Cortex of kidney (tissue), 1 donor: ENCODE results near the gene SUPT20H.
"Not testable (repeated sequence)": the region's sequence is repeated elsewhere in the genome, so short reads cannot be mapped to it uniquely, and the experiment has no call there.

ENCODE experiments used
- DNase-seq: peaks from one replicate; lab custom pipeline; 2025; lab: John Stamatoyannopoulos, UW

The SUPT20H gene

GRCh38 chr13:37069597-37070103, 10.2 kb upstream of the SUPT20H start:
- no peak for DNase-seq

DNA sequence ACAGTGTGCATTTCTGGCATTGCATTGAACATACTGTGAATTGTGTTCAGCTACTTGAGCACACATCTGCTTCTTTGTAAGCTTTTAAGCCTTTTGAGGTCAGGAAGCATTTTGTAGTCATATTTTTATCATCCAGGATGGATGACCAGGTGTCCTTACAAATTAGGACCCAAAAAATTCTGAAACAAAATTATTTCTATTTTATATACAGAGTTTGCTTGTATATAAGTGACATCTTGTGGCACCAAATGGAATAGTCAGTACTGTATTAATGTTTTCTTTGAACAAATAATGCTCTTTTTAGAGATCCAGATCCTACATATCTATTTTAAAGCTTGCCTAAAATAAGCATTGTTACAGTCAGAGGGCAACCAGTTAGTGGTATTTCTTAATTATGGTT, 9.5 kb upstream of the SUPT20H start:
- DNase-seq, result no peak

DNA sequence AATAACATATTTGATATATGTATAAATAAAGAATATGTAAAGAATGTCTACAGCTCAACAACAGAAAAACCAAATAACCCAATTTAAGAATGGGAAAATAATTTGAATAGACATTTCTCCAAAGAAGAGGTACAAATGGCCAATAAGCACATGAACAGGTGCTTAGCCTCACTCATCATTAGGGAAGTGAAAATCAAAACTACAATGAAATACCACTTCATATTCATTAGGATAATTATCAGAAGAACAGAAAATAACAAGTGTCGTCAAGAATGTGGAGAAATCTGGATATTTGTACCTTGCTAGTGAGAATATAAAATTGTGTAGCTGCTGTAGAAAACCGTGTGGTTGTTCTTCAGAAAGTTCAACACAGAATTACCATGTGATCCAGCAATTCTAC, 8.4 kb upstream of the SUPT20H start:
- DNase-seq, result no peak

DNA sequence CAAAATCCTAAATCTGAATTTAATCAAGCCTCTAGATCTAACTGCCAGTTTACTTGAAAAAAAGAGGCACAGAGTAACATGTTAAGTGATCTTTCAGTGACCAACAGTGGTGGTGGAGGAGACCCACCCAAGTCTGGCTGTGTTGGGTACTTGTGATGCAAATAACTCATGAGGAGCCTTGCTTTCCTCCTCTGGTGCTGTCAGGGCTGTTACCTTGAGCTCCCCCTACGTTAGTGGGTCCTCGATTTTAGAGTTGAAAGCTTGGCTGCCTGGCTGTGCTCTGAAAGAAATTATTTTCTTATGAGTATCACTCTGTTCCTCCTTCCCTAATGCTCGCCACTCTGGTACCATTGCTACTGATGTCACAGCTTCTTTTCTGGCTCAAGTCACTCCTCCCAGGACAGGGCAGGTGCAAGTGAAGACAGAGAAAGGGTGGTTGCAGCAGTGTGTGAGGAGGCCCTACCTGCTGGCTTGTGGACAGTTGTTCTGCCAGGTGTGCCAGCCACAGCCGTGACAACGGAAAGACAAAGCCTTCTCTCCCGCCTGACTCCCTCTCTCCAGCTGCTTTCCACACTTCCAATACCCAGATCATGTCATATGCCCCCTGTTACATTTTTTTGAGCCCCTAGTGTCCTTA, 6.5 kb upstream of the SUPT20H start:
- DNase-seq, result no peak

GRCh38 chr13:37059848-37060192, 332 bp upstream of the SUPT20H start:
- DNase-seq, result no peak

- not testable (repeated sequence) for DNase-seq
These were observed 3.3 kb downstream of the SUPT20H start for GRCh38 chr13:37056228-37056627.

DNA sequence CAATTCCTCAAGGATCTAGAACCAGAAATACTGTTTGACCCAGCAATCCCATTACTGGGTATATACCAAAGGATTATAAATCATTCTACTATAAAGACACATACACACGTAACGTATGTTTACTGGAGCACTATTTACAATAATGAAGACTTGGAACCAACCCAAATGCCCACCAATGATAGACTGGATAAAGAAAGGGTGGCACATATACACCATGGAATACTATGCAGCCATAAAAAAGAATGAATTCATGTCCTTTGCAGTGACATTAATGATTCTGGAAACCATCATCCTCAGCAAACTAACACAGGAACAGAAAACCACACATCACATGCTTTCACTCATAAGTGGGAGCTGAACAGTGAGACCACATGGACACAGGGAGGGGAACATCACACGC, 6.4 kb downstream of the SUPT20H start:
- not testable (repeated sequence) for DNase-seq

GRCh38 chr13:37049810-37050209, 9.7 kb downstream of the SUPT20H start:
- no peak for DNase-seq

DNA sequence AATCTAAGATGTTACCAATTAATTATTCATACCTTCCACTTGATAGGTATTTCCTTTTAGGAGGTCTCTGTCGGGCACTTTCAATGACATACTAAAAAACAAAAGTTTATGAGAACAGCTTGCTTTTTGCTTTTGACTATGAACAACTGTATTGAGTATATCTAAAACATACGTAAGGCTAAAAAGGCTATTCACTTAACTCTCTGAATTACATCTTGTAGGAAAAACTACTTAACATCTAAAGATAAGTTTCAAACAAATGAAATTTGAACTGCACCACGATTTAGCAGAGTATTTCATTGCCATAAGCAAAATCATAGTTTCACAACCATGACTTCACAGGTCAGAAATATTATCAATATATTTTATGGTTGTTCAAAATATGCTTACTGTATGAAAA, 11.6 kb downstream of the SUPT20H start:
- no peak for DNase-seq

DNA sequence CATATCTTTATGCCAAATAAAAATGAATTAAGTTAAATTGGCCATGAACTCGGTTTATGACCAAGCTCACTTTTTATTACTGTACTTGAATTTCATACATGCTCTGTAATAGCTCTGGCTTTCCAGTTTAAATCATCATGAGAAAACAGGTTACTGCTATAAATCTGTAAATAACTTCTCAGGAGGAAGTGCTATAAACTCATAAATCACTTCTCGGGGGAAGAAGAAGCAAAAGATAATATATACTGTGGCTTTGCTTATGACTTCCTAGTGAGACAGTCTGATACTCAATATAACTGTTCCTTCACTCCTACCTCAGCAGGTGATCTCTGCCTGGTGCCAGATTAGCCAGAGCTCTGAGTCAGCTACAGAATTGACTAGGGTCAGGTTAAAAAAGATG, 12.5 kb downstream of the SUPT20H start:
- DNase-seq, result no peak

DNA sequence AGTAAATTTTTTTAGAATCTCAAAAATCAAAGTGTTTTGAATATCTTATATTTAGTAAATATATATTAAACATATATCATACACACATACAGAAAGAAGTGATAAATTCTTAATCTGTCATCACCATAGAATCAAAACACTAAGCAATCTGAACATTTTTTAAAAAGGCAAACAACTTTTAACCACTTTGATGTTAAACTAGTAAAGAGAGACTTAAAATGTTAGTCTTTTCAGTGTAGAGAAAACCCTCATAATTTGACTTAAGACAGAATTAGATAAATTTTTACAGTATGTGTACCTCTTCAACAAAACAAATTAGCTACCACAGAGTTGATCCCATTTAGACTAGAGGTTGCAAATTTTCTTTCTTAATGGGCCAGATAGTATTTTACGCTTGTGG, 13.4 kb downstream of the SUPT20H start:
- no peak for DNase-seq

GRCh38 chr13:37040789-37041188, 18.7 kb downstream of the SUPT20H start:
- no peak for DNase-seq

DNA sequence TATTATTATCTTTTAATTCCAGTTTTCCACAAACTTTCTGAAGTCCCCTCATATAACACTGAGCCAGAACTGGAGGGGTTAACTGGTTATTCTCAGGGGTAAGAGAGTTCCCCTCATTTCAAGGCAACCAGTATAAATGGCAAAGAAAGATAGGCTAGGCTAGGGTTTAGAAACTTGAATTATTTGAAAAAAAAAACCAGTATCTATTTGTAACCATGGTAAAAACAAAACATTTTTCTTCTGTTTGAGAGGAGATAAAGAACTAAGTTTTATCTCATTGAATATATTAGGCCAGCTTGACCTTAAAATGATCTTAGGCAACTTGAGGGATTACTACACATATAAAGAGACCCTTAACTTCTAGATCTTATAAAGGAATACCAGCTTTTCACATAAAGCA, 19.6 kb downstream of the SUPT20H start:
- no peak for DNase-seq

- no peak for DNase-seq
These were observed 22.2 kb downstream of the SUPT20H start for GRCh38 chr13:37037241-37037640.

- no peak for DNase-seq
These were observed 29.9 kb downstream of the SUPT20H start for GRCh38 chr13:37029617-37030016.

DNA sequence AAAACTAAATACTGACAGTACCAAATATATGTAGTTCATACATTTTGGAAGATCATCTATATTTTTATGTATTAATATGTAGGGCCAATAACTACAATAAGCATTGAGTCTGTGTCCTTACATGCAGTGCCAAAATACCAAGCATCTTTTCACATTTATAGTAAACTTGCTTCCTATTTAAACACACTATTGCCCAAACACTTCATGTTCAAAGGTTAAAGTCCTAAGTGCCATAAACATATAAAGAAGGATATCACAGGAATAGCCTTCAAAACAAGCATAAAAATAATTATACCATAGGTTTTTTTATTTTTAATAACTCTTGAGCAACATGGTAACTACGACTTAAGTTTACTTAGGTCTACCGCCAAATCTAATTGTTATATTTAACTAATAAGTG, 31.8 kb downstream of the SUPT20H start:
- DNase-seq, result no peak

- no peak for DNase-seq
These were observed 32.7 kb downstream of the SUPT20H start for GRCh38 chr13:37026771-37027170.

- no peak for DNase-seq
These were observed 35.6 kb downstream of the SUPT20H start for GRCh38 chr13:37023871-37024270.

DNA sequence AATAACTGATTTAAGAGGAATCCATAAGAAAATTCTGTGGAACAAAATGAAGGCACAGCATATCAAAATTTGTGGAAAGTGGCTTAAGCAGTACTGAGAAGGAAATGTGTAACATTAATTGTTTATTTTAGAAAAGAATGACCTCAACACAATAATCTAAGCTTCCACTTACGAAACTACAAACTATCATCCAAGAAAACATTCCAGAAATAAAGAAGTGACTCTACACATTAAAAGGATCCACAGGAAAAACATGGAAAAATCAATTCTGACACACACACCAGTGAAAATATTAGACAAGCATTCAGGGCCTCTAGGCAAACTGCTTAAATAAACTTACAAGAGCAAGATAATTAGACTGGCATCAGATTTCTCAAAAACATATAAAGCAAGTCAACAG, 44.9 kb downstream of the SUPT20H start:
- DNase-seq, result no peak

GRCh38 chr13:37011788-37012187, 47.7 kb downstream of the SUPT20H start:
- DNase-seq, result no peak

- DNase-seq, result no peak
These were observed 48.5 kb downstream of the SUPT20H start for GRCh38 chr13:37011002-37011401.

GRCh38 chr13:37010424-37010823, 49.1 kb downstream of the SUPT20H start:
- no peak for DNase-seq

DNA sequence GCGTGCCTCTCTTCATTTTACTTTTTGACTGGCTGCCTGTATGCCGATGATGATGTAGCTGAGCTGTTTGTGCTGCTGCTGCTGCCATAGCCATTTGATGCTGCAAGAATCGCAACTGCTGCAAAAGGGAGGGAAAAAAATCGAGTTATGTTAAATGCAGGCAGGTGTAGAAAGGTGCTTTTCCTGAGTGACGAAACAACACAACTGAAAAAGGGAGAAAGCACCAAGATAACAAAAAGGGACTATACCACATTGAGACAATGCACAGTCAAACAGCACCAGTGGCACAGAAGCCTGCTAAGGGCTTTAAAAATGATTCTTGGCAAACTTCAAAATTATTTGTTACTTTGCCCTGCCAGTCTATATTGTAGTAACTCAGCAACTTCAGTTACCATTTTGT, 49.8 kb downstream of the SUPT20H start:
- no peak for DNase-seq

GRCh38 chr13:37001921-37002250, 57.6 kb downstream of the SUPT20H start:
- DNase-seq, result no peak
